Posterior vena cava (tissue), 2 donors: ENCODE data around the gene COPZ2. TPM values are rescaled to one million over a fixed set of nuclear protein-coding genes. Genes with fewer than 3 reads are reported as not detected.
A peak's percentile ranks its signal among the peaks of the same experiment; 100 is the strongest.
"Not testable (repeated sequence)": the region's sequence is repeated elsewhere in the genome, so short reads cannot be mapped to it uniquely, and the experiment has no call there.

Experiments used
- DNase-seq: peaks from one replicate; pipeline ENCODE4 v3.0.0-alpha.2; 2020; ENCODE audit warnings: low spot score
- intact Hi-C, 2 donors: fragments of 100-400 bp; cut with DNase I; formaldehyde crosslinking; loops; one replicate each; pipeline versions ENCODE4 v1.14.1 to v1.14.2; 2022 to 2023
- total RNA-seq, 2 donors: library from RNA; stranded (reverse); fragmentation: NEBNext Ultra II Directional; extraction: Animal tissue kit (Norgen Biotek cat#: 25700); gene quantifications; one replicate each; pipeline ENCODE4 v1.2.1, GENCODE V29; 2021
- donor health status: DM: yes; HTN: yes; CAD: no.
- donor health status: DM: yes; HTN: yes; CAD: no.

Gene COPZ2
- total RNA-seq, 2 donors from 2014 or later = 75.0 to 136 TPM

DNA sequence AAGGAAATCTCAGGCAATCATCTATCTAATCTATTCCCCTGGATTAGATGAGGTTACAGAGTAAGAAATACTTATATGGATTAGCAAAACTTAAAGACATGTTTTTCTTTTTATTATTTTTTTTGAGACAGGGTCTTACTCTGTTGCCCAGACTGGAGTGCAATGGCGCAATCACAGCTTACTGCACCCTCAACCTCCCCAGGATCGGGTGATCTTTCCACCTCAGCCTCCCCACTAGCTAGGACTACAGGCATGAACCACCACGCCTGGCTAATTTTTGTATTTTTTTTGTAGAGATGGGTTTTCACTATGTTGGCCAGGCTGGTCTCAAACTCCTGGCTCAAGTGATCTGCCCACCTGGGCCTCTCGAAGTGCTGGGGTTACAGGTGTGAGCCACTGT is 7.3 kb upstream of the COPZ2 start:
- peak; percentile 25 for DNase-seq
- intact Hi-C loops = no loop called here

- intact Hi-C loops = no loop called here
These were observed 5.6 kb upstream of the COPZ2 start for GRCh38 chr17:48043176-48043575.

GRCh38 chr17:48038687-48039086 is 1.1 kb upstream of the COPZ2 start:
- DNase-seq = no peak
- intact Hi-C loops = no loop called here

More at GRCh38 chr17:48043176-48043575, 5.6 kb upstream of the COPZ2 start:
- no peak for DNase-seq

GRCh38 chr17:48037838-48038323 is 284 bp upstream of the COPZ2 start:
- DNase-seq = no peak
- intact Hi-C loops = no loop called here

GRCh38 chr17:48036693-48037035 is 933 bp downstream of the COPZ2 start:
- intact Hi-C loops = no loop called here
- DNase-seq = no peak

- DNase-seq, intact Hi-C loops: not testable (repeated sequence)
These were observed 2.9 kb downstream of the COPZ2 start for GRCh38 chr17:48034734-48035133.

- DNase-seq = peak; percentile 16
These were observed 5.6 kb downstream of the COPZ2 start for GRCh38 chr17:48031966-48032365.

DNA sequence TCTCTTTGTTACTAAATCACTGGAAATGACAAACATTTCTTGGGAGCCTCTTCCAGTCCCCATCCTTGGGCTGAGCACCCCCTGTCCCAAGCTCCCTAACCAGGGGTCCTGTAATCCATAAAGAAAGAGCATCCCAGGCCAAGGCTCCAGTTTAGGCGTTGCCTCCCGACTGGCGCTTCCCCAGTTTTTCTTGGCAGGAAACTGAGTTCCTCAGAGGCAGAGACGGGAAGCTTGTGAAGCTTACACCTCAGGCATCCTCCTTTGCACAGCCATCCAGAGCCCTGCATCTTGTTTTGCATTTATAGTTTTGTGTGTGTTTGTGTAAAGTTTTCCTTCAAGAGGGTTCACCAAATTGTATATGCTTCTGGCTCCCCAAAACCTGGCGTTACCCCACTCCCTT is 7.1 kb downstream of the COPZ2 start:
- DNase-seq = peak; percentile 66

More at GRCh38 chr17:48031966-48032365, 5.6 kb downstream of the COPZ2 start:
- intact Hi-C loops = no loop called here

DNA sequence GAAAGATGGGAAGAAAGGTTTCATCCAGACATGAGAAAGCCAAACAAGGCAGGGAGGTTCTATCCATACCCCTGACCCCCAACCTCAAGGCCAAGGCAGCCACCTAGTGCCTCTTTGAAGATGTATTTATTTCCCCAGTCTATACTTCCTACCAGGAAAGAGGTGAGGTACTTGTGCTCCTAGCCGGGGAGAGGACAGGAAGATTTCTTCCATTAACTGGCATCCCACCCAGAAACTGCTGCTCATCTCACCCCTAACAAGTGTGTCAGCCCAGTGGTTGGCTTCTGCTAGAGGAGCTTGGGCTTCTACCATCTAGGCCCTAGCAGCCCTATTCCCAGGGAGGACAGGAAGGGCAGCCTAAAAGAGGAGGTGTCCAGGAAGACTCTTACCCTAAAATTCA is 8.9 kb downstream of the COPZ2 start:
- intact Hi-C loops = loop anchor here (5.0 to 10.0 kb wide), 2 partner anchors 96 to 99 kb away; no protein-coding TSS in a partner anchor
- DNase-seq = no peak

More for the DNA sequence above, 7.1 kb downstream of the COPZ2 start:
- intact Hi-C loops = no loop called here

GRCh38 chr17:48027322-48027981 is 10.1 kb downstream of the COPZ2 start:
- DNase-seq = peak; percentile 58
- intact Hi-C loops = loop anchor here (2.0 to 10.0 kb wide), 3 partner anchors 47 to 100 kb away; no protein-coding TSS in a partner anchor

GRCh38 chr17:48026502-48027321 is 10.9 kb downstream of the COPZ2 start:
- intact Hi-C loops = loop anchor here (2.0 to 10.0 kb wide), 3 partner anchors 48 to 101 kb away; no protein-coding TSS in a partner anchor
- DNase-seq = peak; percentile 95

- peak; percentile 70 for DNase-seq
- intact Hi-C loops = loop anchor here (2.0 to 10.0 kb wide), 3 partner anchors 49 to 101 kb away; no protein-coding TSS in a partner anchor
These were observed 11.6 kb downstream of the COPZ2 start for GRCh38 chr17:48025904-48026501.

DNA sequence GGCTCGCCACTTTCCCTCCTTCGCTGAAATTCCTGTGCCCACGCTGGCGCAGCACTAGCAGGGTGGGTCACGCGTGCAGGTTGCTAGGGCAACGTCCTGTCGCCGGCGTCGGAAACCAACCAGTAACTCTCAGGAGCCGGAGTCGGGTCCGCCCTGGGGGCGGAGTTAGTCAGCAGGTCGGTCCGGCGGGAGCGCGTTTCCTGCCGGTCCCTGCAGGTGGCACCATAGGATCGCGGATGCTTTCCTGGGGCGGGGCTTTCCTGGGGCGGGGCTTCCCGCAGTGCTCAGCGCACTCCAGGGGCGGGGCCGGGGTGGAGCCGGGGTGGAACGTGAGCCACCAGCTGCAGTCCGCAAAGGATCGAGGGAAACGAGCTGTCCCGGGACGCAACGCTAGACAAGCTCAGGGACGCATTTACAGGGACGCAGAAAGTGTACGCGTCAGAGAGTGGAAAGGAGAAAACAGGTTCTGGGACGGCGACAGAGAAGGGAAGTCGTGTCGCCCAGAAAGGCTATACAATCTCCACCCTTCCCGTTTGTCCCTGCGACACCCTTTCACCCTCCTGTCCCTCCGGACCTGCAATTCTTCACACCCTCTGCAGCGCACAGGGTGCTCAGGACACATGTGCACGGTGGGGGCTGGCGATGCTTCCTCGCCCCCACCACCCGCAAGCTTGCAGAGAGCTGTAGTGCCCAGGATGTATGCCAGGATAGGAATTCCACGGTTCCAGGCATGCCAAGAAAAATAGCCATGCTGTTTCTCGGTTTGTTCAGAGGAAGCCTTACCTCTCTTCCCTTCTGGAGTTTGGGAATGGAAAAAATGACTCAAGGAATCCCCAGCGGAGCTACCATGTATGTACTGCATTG is 12.3 kb downstream of the COPZ2 start:
- peak; percentile 100 for DNase-seq
- intact Hi-C loops = loop anchor here (5.0 to 10.0 kb wide), 2 partner anchors 100 to 102 kb away; no protein-coding TSS in a partner anchor

GRCh38 chr17:48024149-48025039 is 13.2 kb downstream of the COPZ2 start:
- intact Hi-C loops = loop anchor here (5.0 to 10.0 kb wide), 2 partner anchors 100 to 103 kb away; no protein-coding TSS in a partner anchor
- DNase-seq = peak; percentile 90

DNA sequence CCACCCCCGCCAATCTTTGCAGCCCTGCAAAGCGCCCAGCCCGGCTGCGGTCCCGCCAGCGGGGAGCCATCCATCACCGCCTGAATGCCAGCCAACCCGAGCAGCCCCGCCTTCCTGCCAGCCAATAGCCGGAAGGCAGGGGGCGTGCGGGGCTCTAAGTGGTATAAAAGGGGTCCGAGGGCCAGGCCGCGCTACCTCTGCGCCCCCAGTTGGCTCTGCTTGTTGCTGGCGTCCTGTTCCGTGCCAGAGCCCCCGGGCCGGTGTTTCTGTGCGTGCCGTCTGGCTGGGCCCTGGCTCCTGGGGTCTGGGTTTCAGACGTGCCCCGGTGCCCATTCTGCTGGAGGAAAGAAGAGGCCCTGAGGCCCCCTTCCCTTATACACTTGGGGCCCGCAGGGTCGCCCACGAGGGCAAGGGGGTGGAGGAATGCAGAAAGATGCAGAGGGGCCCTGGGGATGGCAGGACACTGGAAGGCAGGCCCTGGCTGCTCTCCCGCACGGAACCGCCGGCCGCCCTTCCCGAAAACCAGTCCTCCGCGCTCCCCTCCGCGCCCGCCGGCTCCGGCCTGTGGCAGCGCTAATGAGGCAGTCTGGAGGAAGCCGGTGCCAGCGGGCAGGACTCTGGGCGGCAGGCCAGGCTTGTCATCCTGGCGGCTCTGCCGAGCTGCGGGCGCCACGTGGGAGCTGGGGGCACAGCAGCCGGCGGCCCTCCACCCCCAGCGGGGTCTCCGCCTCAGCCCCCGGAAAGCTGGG is 14.0 kb downstream of the COPZ2 start:
- DNase-seq = peak; percentile 95
- intact Hi-C loops = loop anchor here in 1 of 2 donors (10.0 kb wide), 1 partner anchor 101 kb away; no protein-coding TSS in a partner anchor

DNA sequence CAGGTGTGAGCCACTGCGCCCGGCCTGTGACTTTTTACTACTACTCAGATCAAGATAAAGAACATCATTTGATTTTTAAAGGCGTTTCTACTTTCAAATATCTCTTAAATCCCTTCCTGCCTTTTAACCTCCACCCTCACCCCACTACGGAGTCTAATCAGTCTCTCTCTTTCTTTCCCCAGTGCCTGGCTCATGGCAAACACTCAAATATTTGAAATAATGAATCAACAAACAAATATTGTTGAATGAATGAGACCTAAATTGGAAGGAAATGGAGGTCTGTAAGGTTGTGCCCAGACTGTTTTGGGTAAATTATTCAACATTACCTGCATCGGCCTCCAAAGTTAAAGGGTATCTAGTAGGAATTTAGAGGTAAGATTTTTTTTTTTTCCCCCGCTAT is 14.7 kb downstream of the COPZ2 start:
- DNase-seq = peak; percentile 23
- intact Hi-C loops = loop anchor here in 1 of 2 donors (10.0 kb wide), 1 partner anchor 102 kb away; no protein-coding TSS in a partner anchor

GRCh38 chr17:48021934-48022333 is 15.7 kb downstream of the COPZ2 start:
- intact Hi-C loops = loop anchor here in 1 of 2 donors (10.0 kb wide), 1 partner anchor 103 kb away; no protein-coding TSS in a partner anchor
- peak; percentile 35 for DNase-seq
